ENCODE data around the gene TPM4. TPM values are rescaled to one million over a fixed set of nuclear protein-coding genes. Genes with fewer than 3 reads are reported as not detected.

TPM4 gene
- total and polyA plus RNA-seq, 2 of the 8 experiments (the other 6 are each of a cell fraction or from before 2014, with no cell fraction given), result 160 to 359 TPM

GRCh38 chr19:16134510-16134909 is 58.2 kb downstream of the TPM4 start:
- H2AK5ac ChIP-seq (ENCODE audit: low read depth, low read length), result no peak overlapping the region
- H2BK20ac ChIP-seq (ENCODE audit: low read length), result no peak overlapping the region
- H3K56ac ChIP-seq (replicated peaks; ENCODE audit: insufficient read length, low read depth, low read length), result no peak overlapping the region
- ChIA-PET POLR2A (ENCODE audit: partially characterized antibody) (interaction anchor here (0.6 to 2.9 kb wide), 11 partner anchors 8 to 749 kb away, joined by 3 to 18 read pairs (median 3); partner anchors contain the start of genes FAM32A, HSH2D and TPM4), CTCF (ENCODE audit: partially characterized antibody) (interaction anchor here (1.8 kb wide), 1 partner anchor 51 kb away, joined by 8 read pairs; the partner anchor contains the start of gene FAM32A)
- no peak overlapping the region for H2BK120ac ChIP-seq (replicated peaks; ENCODE audit: low read depth, low read length)
- no peak for TF ChIP-seq TAF7 (optimal IDR thresholded peaks at IDR 0.05; ENCODE audit: borderline replicate concordance, low read depth, low read length)
- no peak for TF ChIP-seq RBBP5 (IDR thresholded peaks at IDR 0.05; ENCODE audit: borderline replicate concordance, low read depth, low read length)
- H2BK5ac ChIP-seq (ENCODE audit: low read depth, low read length), result no peak overlapping the region
- H2BK15ac ChIP-seq (ENCODE audit: low read length), result no peak overlapping the region
- peaks cover 10 to 38% (median 28%) of the 10 kb centered on the region in 4 experiments; a peak in 7 of 8 replicates for H3K36me3 ChIP-seq (ENCODE audit: control insufficient read depth in 2 of 4, insufficient read depth in 4 of 4, low read length in 3 of 4)
- no peak overlapping the region for H4K8ac ChIP-seq (ENCODE audit: extremely low read depth, insufficient read depth, low read length)
- peaks cover 0 to 6% (median 0%) of the 10 kb centered on the region in 4 experiments; a peak in 1 of 7 replicates for H3K4me1 ChIP-seq (replicated peaks in 1 of 4; ENCODE audit: control insufficient read depth in 3 of 4, insufficient read depth in 4 of 4, low read length in 3 of 4)
- 89% methylated on average over 7 of the region's 7 CpGs; no CpG with 5 or more reads in 1 of the 2 experiments for WGBS, 2 experiments (ENCODE audit: extremely low coverage in 1 of 2, insufficient coverage in 1 of 2, insufficient read length in 1 of 2, insufficient replicate concordance in 2 of 2, low coverage in 1 of 2, low lambda C conversion rate in 2 of 2, missing lambda C conversion rate in 1 of 2)
- H3K9ac ChIP-seq (replicated peaks in 1 of 4; ENCODE audit: extremely low read depth in 1 of 4, low read depth in 3 of 4, low read length in 3 of 4), result no peak overlapping the region
- H3K9me3 ChIP-seq (ENCODE audit: insufficient read depth in 2 of 2, low read depth in 1 of 2, low read length in 1 of 2), result no peaks in the 10 kb centered on the region
- no peak overlapping the region for H2AFZ ChIP-seq (ENCODE audit: low read length)
- no peak overlapping the region for H3K14ac ChIP-seq (ENCODE audit: insufficient read length)
- H3K79me2 ChIP-seq (ENCODE audit: control insufficient read depth in 1 of 2, insufficient read depth in 2 of 2, low read length in 2 of 2), result no peaks in the 10 kb centered on the region
- no peaks in the 10 kb centered on the region for H3K79me1 ChIP-seq (ENCODE audit: low read depth, low read length)
- peaks cover 10% of the 10 kb centered on the region; the same call in 1 of the 2 replicates for H3K23me2 ChIP-seq (ENCODE audit: low read depth, low read length)
- H2BK12ac ChIP-seq (ENCODE audit: low read depth, low read length), result no peak overlapping the region
- H4K5ac ChIP-seq (ENCODE audit: insufficient read length, low read depth, low read length), result no peak overlapping the region
- FAIRE-seq (no peak), DNase-seq (ENCODE audit: low read depth in 1 of 2, low spot score in 2 of 2) (no peak)
- no peak overlapping the region for H3K23ac ChIP-seq (ENCODE audit: insufficient read length)
- no peak overlapping the region for H3K4ac ChIP-seq (replicated peaks; ENCODE audit: insufficient read length, low read depth, low read length)
- no peak overlapping the region for H3K4me2 ChIP-seq (ENCODE audit: insufficient read depth in 1 of 2, low read depth in 2 of 2, low read length in 2 of 2)
- peaks cover 2 to 10% of the 10 kb centered on the region in 2 experiments for H4K20me1 ChIP-seq (replicated peaks in 1 of 2; ENCODE audit: control insufficient read depth in 1 of 2, insufficient read depth in 2 of 2, low read length in 2 of 2)
- no peak overlapping the region for H3K18ac ChIP-seq (ENCODE audit: extremely low read depth, low read length)
- H3K4me3 ChIP-seq (ENCODE audit: extremely low read depth in 1 of 4, insufficient read depth in 2 of 4, low read depth in 3 of 4, low read length in 4 of 4), result no peak overlapping the region
- H4K91ac ChIP-seq (replicated peaks; ENCODE audit: insufficient read length, low read length), result no peak overlapping the region
- H3K27me3 ChIP-seq (replicated peaks in 1 of 4; ENCODE audit: control insufficient read depth in 3 of 4, extremely low read depth in 1 of 4, insufficient read depth in 3 of 4, low read length in 3 of 4), result no peaks in the 10 kb centered on the region
- H3K27ac ChIP-seq (ENCODE audit: low read depth, low read length), result no peak overlapping the region
